Activated naive CD4-positive, alpha-beta T cell treated with anti-CD3 and anti-CD28 coated beads, Interleukin-2, amount 50 U/mL, for 24 hours (primary cell): ENCODE measurements around the gene OR7A17.

Source experiments
- H3K27ac Mint-ChIP-seq: one replicate; pipeline ENCODE4 v1.8.0; 2021; ENCODE audit warnings: mild to moderate bottlenecking, mixed read lengths
- H3K27me3 Mint-ChIP-seq: one replicate; pipeline ENCODE4 v1.8.0; 2021; ENCODE audit warnings: mixed read lengths
- H3K36me3 Mint-ChIP-seq: one replicate; pipeline ENCODE4 v1.8.0; 2021; ENCODE audit warnings: mixed read lengths
- H3K4me1 Mint-ChIP-seq: one replicate; pipeline ENCODE4 v1.8.0; 2021; ENCODE audit warnings: mixed read lengths
- H3K4me3 Mint-ChIP-seq: one replicate; pipeline ENCODE4 v1.8.0; 2021; ENCODE audit warnings: mild to moderate bottlenecking, mixed read lengths
- H3K9me3 Mint-ChIP-seq: one replicate; pipeline ENCODE4 v1.8.0; 2021; ENCODE audit warnings: mixed read lengths

OR7A17 gene

GRCh38 chr19:14830702-14831101 lies 55.2 kb downstream of the OR7A17 start:
- Mint-ChIP-seq H3K4me1 (no peaks in the 10 kb centered on the region), H3K9me3 (no peaks in the 10 kb centered on the region), H3K4me3 (no peak overlapping the region), H3K36me3 (no peaks in the 10 kb centered on the region), H3K27ac (no peak overlapping the region), H3K27me3 (peaks cover 17% of the 10 kb centered on the region)
